HG02938 (cell line): ENCODE results near the gene RPL3.

ENCODE experiments used
- ATAC-seq: cut with Tn5 transposase; IDR thresholded peaks from one replicate; pipeline ENCODE4 v1.9.1; 2021; ENCODE audit warnings: mild to moderate bottlenecking, moderate library complexity; ENCODE audit not compliant: unreplicated experiment

RPL3 gene

GRCh38 chr22:39317775-39318506 lies 1.5 kb downstream of the RPL3 start:
- no peak for ATAC-seq

DNA sequence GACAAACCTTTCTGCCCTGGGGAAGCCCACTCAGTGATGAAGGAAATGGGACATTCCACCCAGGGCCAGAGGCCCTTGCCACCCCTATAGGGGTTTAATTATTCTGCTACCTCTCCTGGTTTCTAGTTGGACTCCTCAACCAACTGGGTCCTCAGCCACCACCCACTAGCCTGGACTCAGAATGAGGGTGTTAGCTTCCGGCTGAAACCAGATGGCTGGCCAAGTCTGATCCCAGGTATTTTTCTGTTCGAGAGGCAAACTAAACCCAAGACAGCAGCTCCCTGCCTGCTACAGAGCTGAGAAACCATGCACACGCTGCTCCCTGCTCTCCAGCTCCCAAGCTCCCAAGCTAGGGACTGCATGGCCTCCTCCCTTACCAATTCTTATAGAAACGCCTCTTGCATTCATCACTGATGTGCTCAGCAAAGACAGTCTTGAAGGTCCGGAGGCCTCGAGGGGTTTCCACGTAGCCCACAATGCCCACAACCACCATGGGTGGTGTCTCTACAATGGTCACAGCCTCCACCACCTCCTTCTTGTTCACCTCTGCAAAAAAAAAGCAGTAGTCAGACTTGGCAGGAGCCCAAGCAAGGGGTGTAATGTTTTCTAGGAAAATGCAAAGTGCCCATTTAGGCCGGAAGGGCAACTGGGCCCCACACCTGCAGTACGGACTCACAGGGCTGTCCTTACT lies 2.2 kb downstream of the RPL3 start:
- ATAC-seq, result no peak

DNA sequence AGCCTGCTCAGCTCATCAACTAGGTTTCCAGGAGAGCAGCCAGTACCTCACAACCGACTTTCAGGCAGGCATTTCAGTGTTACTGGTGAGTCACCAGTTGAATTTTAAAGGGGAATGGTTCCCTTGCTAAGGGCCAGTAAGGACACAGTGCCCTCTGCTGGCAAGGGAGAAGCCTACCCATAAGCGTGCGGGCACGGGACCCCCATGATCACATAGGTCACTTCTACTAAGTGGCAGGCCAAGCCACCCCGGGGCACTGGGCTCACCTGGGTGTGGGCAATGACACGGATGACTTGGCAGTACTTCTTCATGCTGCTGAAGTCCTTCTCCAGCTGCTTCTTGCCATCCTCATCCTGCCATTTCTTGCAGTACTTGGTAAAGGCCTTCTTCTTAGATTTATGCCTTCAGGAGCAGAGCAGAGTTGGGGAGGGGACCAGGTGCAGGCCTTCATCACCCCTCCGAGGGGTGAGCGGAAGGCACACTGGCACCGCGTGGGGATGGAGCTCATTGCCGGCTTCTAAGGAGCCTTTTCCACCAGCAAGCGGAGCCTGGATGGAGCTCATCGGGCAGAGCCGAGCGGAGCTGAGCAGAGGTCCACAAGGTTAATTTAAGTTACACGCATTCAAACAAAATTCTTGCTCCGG lies 2.9 kb downstream of the RPL3 start:
- ATAC-seq, result no peak

DNA sequence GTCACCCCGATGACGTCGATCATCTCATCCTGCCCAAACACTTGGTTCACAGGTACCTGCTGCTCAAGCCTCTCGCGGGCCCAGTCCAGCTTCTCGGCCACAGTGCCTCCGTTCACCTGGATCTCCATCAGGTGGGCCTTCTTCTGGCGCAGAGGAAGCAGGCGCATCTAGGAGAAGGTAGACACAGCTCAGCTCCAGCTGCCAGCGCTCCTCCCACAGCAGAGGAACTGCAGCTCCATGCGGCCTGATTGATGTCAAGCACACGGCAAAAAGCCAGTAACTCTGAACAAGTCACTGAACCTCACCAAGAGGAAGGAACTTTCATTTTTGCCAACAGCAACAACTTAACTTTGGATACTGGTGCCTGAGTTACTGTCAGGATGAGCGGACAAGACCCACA lies 4.0 kb downstream of the RPL3 start:
- ATAC-seq, result no peak

GRCh38 chr22:39314251-39314971 lies 5.0 kb downstream of the RPL3 start:
- ATAC-seq, result no peak

DNA sequence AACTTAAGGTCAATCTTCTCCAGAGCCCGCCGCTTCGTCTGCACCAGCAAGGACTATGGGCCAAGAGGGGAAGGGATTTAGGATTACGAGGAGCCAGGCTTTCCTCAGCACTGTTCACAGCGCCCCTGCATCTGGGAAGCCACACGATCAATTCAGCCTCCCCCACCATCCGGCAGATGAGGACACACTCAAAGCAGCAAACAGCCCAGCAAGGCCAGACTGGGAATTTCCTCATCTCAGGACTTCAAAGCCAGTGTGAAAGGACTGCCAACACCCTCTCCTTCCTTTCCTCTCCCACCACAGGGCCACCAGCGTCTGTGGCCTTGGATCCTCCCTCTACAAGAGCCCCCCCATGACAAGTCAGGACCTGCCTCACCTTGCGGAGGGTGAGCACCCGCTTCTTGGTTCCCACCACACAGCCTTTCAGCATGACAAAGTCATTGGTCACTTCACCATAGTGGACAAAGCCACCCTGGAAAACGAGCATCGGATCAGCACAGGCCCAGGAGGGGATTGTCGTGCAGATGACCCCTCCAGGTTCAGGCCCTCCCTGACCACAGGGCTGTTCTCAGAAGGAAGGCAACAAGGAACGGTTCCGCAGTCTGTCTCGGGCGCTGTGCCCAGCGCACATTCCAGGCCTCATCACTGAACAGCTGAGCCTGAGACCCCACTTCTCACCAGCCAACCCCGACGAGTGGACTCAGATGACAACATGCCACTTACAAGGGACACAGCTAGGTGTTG lies 6.0 kb downstream of the RPL3 start:
- no peak for ATAC-seq

- ATAC-seq, result no peak
These were observed 7.0 kb downstream of the RPL3 start for GRCh38 chr22:39312410-39312809.

GRCh38 chr22:39311592-39312400 lies 7.6 kb downstream of the RPL3 start:
- ATAC-seq, result no peak

- no peak for ATAC-seq
These were observed 9.3 kb downstream of the RPL3 start for GRCh38 chr22:39309881-39310714.

- no peak for ATAC-seq
These were observed 10.0 kb downstream of the RPL3 start for GRCh38 chr22:39309364-39309861.

DNA sequence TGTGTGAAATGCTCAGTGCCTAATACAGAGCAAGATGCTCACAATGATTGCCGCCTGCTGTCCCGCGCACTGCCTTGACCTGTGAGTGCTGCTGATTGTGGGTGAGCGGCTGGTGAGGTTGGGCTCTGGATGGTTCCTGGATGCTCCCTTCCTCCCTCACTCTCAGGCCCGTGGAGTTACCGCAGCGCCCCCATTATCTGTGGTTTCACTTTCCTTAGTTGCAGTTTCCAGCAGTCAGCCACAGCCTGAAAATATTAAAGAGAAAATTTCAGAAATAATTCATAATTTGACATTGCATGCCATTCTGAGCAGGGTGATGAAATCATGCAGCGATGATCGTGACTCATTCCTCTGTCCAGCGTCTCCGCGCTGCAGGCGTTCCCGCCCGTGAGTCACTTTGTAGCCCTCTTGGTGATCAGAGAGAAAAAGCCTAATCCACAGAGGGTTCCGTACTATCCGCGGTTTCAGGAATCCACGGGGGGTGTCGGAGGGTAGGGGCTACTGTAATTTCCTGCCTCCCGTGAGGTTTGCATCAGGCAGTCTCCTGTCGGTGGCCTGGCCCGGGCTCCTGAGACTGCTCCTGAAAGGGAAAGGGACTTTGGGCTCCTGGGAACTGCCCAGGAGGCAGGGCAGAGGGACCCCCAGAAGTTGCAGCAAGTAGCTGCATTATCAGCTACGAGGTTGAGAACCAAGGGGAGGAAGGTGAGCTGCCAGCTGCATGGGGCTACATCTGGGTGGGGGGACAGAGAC lies 10.6 kb downstream of the RPL3 start:
- ATAC-seq, result no peak

DNA sequence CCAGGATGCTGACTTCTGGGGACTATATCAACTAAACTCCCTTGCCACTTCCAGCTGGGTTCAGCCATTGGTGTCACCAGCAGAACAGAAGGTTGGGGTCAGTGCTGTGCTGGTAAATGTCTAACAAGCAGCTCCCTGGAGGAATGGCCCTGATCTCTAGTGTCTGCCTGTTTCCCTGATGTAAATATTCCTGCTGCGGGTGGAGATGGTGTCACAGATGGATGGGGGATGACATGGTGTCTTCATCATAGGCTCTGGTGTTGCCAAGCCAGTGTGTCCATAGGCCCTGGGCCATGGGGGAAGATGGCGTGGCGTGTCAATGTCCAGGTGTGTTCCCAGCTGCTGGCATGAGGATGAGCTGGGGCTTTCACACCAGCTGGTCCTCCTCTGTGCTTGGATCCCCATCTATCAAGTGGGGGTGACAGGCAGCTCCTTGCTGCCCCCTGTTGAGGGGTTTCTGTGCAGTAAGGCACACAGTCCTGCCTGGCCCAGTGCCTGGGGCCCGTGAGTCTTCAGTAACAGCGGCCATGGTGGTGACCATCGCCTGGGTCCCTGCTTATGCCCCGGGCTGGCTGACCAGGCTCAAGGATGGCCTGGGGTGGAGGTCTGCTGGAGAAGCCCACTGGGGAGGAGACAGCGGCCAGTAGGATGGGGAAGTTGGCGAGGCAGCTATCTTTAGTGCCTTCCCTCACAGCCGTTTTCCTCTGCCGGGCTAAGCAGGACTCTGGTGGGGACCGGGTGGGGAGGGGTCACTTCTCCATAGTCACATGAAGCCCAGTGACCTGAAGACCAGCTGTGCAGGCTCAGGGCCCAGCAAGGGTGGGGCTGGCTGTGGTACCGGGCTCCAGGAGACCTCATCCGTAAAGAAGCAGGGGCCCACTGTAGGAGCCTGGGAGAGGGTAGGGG lies 12.7 kb downstream of the RPL3 start:
- ATAC-seq, result no peak

GRCh38 chr22:39303892-39304671 lies 15.3 kb downstream of the RPL3 start:
- ATAC-seq, result no peak

DNA sequence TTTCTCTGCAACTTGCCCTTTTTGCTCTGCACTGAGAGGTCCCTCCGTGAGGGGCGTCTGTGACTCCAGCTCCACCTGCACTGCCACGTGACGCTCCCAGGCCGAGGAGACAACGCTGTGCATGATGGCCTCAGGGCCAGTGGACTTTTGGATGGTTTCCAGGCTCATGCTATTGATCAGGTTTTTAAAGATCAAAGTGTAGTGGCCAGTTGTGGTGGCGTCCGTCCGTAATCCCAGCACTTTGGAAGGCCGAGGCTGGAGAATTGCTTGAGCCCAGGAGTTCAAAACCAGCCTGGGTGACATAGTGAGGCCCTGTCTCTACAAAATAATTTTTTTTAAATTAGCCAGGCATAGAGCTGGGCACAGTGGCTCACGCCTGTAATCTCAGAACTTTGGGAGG lies 16.1 kb downstream of the RPL3 start:
- ATAC-seq, result no peak

- no peak for ATAC-seq
These were observed 16.9 kb downstream of the RPL3 start for GRCh38 chr22:39302431-39302960.

DNA sequence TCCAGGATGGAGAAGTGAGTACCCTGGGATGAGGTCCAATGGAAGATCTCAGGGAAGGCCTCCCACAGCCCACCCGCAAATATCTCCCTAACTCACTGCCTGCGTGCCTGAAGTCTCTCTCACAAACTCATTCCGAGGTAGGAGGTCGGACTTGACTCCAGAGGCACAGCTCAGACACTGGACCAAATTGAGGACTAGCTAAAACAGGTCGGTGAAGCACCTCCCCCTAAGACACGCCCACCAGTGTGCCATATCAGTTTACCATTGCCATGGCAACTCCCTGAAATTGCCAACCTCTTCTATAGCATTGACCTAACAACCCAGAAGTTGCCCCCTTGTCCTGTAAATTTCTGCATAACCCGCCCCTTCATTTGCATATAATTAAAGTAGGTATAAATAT lies 17.5 kb downstream of the RPL3 start:
- ATAC-seq, result no peak
